AG09319 (cell line): Measurements from ENCODE around the gene AGPAT2.

ENCODE experiments used
- DNase-seq: peaks from one replicate; pipeline ENCODE4 v3.0.0-alpha.2; 2010; ENCODE audit warnings: low read depth; ENCODE audit errors: extremely low read depth
- CTCF ChIP-seq: IDR thresholded peaks from 2 replicates; pipeline ENCODE4 v1.5.1; 2011; ENCODE audit warnings: low read depth, mild to moderate bottlenecking, inconsistent platforms, low read length, moderate library complexity

AGPAT2 gene

GRCh38 chr9:136684799-136685198 lies 2.5 kb downstream of the AGPAT2 start:
- no peak for TF ChIP-seq CTCF
- DNase-seq = no peak

GRCh38 chr9:136684339-136684738 lies 2.9 kb downstream of the AGPAT2 start:
- TF ChIP-seq CTCF = no peak

GRCh38 chr9:136683755-136684154 lies 3.5 kb downstream of the AGPAT2 start:
- DNase-seq = no peak

More at GRCh38 chr9:136684339-136684738, 2.9 kb downstream of the AGPAT2 start:
- DNase-seq = no peak

GRCh38 chr9:136683173-136683745 lies 4.0 kb downstream of the AGPAT2 start:
- no peak for TF ChIP-seq CTCF
- DNase-seq = no peak

More at GRCh38 chr9:136683755-136684154, 3.5 kb downstream of the AGPAT2 start:
- TF ChIP-seq CTCF = no peak

GRCh38 chr9:136682710-136683109 lies 4.5 kb downstream of the AGPAT2 start:
- no peak for TF ChIP-seq CTCF
- DNase-seq = no peak

- no peak for TF ChIP-seq CTCF
- no peak for DNase-seq
Observed at GRCh38 chr9:136681945-136682699, 5.1 kb downstream of the AGPAT2 start.

GRCh38 chr9:136681029-136681428 lies 6.2 kb downstream of the AGPAT2 start:
- DNase-seq = no peak
- TF ChIP-seq CTCF = no peak
